HS-27A (cell line): Measurements from ENCODE around the gene UCN.

Experiments used
- DNase-seq: peaks from one replicate; pipeline ENCODE4 v3.0.0-alpha.2; 2012; ENCODE audit warnings: low read depth, missing footprints

UCN gene

DNA sequence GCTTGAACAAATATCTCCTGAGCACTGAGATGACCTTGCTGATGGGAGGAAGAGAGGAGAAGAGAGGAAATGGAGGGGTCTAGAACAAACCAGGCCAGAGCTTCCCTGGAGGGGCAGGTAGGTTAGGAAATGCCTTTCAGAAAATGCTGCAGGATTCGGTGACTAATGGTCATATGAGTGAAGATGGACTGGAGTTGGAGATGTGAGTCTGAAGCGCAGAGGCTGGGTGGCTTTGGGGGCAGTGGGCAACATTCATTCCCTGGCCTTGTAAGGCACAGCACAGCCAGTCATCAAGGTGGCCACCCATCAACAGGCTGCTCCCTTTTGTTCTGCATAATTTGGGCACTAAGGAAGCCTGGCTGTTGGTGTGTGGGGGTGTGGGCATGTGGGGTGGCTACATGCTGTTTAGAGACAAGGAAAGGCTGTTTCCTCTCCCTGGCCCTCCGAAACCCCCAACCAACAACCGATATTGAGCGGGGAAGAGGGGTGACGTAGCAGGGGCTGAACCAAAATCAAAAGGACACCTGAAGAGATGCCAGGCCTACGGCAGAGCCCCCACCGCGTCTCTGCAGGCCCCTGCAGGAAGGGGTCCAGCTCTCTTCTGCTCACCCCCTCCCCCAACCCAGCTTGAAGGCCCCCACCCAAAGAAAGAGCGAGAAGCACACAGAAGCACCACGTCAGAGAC is 46.9 kb downstream of the UCN start:
- no peak for DNase-seq

DNA sequence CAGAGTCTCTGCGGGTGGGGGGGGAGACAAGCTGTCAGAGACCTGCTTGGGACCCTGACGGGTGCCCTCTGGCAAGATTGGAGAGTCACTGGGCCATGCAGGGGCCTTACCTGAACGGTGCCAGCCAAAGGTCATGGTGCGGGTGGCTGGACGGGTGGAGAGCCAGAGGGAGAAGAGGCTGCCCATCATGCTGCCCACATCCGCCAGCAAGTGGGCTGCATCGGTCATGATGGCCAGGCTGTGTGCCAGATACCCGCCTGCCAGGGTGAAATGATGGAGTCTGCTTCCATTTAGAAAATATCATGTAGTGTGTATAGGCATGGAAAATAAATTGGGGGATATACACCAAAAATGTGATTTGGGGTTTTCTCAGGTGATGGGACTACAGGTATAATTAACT is 50.2 kb downstream of the UCN start:
- no peak for DNase-seq
